T-helper 2 cell treated with Interferon-gamma antibody and Interleukin-4, amounts not matched to agents 5 μg/mL and 100 μg/mL, for 36 hours (primary cell): ENCODE data around the gene SLC17A5.
"Not testable (repeated sequence)": the region's sequence is repeated elsewhere in the genome, so short reads cannot be mapped to it uniquely, and the experiment has no call there.

Experiments used
- DNase-seq: peaks from one replicate; pipeline ENCODE4 v3.0.0; 2021; ENCODE audit warnings: low spot score
- H3K27ac Mint-ChIP-seq: one replicate; pipeline ENCODE4 v1.8.0; 2021; ENCODE audit warnings: mild to moderate bottlenecking, mixed read lengths
- H3K27me3 Mint-ChIP-seq: one replicate; pipeline ENCODE4 v1.8.0; 2021; ENCODE audit warnings: low read depth, mixed read lengths
- H3K36me3 Mint-ChIP-seq: one replicate; pipeline ENCODE4 v1.8.0; 2021; ENCODE audit warnings: low read depth, mixed read lengths
- H3K4me1 Mint-ChIP-seq: one replicate; pipeline ENCODE4 v1.8.0; 2021; ENCODE audit warnings: low read depth, mixed read lengths
- H3K4me3 Mint-ChIP-seq: one replicate; pipeline ENCODE4 v1.8.0; 2022; ENCODE audit warnings: mild to moderate bottlenecking, moderate library complexity, mixed read lengths
- H3K9me3 Mint-ChIP-seq: one replicate; pipeline ENCODE4 v1.8.0; 2021; ENCODE audit warnings: mixed read lengths

Gene SLC17A5

DNA sequence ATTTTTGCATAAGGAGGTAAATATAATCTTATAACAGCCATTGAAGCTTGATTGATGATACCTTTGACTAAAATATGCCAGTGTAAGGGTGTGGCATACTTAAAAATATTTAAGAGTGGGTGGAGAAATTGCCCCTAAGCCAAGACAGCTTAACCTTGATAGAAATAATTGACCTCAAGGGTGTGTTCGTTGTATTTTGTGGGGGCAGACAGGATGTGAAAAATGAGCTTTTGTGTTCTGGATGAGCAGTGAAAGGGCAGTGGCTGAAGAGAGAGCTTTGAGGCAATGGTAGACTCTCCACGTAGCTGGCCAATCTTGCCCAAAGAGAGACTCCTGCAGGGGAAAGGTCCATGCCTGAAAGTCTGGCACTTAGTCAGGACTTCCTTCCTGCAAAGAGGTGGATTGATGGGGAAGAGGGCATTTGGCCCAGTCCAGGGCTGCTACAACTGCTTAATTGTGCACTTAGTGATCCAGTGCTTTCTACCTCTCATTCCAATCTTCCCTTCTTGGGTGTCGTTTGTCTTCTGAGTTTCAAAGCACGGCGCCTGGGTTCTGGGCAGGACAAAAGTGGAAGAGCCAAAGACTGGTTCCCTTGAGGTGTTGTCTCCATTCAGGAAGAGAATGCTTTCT, 26.6 kb upstream of the SLC17A5 start:
- H3K27ac Mint-ChIP-seq, result no peak overlapping the region
- peaks cover 8% of the 10 kb centered on the region for H3K27me3 Mint-ChIP-seq
- no peak overlapping the region for H3K4me3 Mint-ChIP-seq
- no peaks in the 10 kb centered on the region for H3K36me3 Mint-ChIP-seq
- DNase-seq, result no peak
- peaks cover 20% of the 10 kb centered on the region for H3K9me3 Mint-ChIP-seq
- peaks cover 7% of the 10 kb centered on the region for H3K4me1 Mint-ChIP-seq

DNA sequence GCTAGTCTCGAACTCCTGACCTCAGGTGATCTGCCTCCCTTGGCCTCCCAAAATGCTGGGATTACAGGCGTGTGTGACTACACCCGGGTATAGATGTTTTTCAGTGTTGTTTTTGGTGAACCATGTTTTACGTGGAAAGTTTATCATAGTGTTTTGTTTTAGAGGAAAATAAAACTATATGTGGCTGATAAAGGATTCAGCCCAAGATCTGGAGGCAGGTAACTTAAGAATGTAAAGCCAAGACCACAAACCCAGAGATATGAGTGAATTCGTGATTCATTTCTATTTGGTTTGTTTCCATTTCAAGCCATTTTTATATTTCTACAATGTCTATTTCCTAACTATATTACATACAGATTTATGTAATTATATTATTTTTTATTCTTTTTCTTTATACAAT, 26.1 kb upstream of the SLC17A5 start:
- not testable (repeated sequence) for H3K27me3 Mint-ChIP-seq, DNase-seq, H3K4me1 Mint-ChIP-seq, H3K27ac Mint-ChIP-seq, H3K36me3 Mint-ChIP-seq, H3K4me3 Mint-ChIP-seq
- H3K9me3 Mint-ChIP-seq, result peaks cover 20% of the 10 kb centered on the region

DNA sequence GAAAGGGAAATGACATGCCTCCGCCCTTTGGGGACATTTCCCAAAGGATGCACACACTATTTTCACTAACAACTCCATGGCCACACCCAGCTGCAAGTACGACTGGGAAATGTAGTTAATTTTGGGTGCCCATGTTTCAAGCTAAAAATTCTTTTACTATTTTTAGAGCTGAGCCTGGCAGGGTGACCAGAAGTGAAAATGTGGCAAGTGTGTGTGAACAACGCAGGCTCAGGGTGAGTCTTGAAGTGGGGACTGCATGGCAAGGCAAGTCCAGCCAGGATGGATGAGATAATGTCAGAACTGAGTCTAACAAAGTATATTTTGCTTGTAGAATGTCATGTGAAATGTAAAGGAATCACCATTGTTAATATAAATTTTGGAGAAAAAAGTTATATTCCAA, 25.2 kb upstream of the SLC17A5 start:
- Mint-ChIP-seq H3K27ac (no peak overlapping the region), H3K4me1 (peaks cover 9% of the 10 kb centered on the region), H3K27me3 (peaks cover 2% of the 10 kb centered on the region), H3K36me3 (no peaks in the 10 kb centered on the region), H3K9me3 (peaks cover 15% of the 10 kb centered on the region), H3K4me3 (no peak overlapping the region)
- DNase-seq, result no peak

DNA sequence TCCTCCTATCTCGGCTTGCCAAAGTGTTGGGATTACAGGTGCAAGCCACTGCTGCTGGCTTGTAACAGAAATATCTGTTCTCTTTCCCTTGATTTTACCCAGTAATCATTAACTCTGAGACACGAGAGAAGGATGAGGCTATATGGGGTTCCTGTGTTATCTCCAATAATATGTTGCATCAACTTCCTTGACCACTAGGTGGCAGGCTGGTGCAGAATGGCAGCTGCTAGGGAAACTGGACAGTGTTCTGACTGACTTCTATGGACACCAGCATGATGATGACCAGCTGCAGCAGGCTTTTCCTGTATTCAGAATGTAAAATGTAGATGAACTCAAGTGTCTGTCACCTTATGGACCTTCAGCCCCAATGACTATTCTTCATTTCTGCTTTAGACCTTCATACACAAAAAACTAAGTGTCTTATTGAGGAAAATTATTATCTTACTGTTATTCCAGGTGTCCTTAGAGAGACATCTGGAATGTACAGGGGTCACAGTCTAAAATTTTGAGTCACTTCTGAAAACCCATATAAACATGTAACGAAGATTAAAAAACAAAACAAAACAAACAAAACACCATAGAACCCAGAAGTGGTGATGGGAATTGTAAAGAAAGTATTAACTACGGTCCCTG, 21.8 kb upstream of the SLC17A5 start:
- H3K4me3 Mint-ChIP-seq, result no peak overlapping the region
- H3K4me1 Mint-ChIP-seq, result peaks cover 9% of the 10 kb centered on the region
- H3K9me3 Mint-ChIP-seq, result no peaks in the 10 kb centered on the region
- H3K27ac Mint-ChIP-seq, result no peak overlapping the region
- no peaks in the 10 kb centered on the region for H3K36me3 Mint-ChIP-seq
- DNase-seq, result peak; percentile 59
- peaks cover 6% of the 10 kb centered on the region for H3K27me3 Mint-ChIP-seq

DNA sequence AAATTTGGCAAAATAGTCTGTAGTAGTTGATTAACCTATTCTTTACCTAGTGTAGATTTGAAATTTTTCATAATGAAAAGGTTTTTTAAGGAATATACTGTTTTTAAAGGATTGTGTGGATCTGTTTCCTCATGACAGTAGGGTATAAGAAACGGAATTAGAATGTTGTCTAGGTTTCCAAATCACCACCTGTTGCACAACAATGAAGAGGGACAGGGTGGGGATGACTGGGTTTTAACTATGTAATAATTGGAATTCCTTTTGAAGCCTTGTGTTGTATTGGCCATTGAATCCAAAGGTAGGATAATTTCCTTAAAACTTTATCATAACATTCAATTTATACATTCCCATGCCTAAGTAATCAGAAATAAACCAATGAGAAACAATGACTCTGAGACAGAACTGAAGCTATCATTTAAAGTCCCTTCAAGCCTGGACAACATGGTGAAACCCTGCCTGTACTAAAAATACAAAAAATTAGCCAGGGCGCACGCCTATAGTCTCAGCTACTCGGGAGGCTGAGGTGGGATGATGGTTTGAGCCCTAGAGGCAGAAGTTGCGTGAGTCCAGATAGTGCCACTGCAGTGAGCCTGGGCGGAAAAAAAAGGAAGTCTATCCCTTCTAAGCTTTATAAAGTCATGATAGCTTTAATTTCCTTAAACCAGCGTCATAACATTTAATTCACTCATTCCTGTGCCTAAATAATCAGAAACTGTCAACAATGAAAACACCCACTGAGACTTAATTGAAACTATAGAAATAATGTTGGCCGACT, 18.3 kb upstream of the SLC17A5 start:
- no peaks in the 10 kb centered on the region for H3K36me3 Mint-ChIP-seq
- H3K27ac Mint-ChIP-seq, result no peak overlapping the region
- peaks cover 24% of the 10 kb centered on the region for H3K4me1 Mint-ChIP-seq
- H3K9me3 Mint-ChIP-seq, result no peaks in the 10 kb centered on the region
- H3K27me3 Mint-ChIP-seq, result peaks cover 13% of the 10 kb centered on the region
- DNase-seq, result no peak
- H3K4me3 Mint-ChIP-seq, result no peak overlapping the region

DNA sequence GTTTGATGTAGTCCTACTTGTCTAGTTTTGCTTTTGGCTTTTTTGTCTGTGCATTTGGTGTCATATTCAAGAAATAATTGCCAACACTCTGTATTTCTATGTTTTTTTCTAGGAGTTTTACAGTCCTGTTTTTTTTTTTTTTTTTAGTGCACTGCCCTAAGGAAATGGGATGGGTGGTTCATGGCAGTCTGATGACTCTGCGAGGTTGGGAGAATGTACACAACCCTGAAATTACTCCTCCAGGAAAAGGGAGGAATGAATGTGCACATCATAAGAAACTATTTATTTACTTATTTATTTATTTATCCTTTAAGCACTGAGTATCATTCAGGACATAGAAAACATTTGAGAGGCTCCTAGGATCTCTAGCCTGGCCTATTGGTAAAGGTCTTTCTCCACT, 15.2 kb upstream of the SLC17A5 start:
- Mint-ChIP-seq H3K27ac (no peak overlapping the region), H3K4me1 (peaks cover 27% of the 10 kb centered on the region), H3K9me3 (no peaks in the 10 kb centered on the region), H3K4me3 (no peak overlapping the region), H3K27me3 (peaks cover 16% of the 10 kb centered on the region), H3K36me3 (no peaks in the 10 kb centered on the region)
- no peak for DNase-seq

DNA sequence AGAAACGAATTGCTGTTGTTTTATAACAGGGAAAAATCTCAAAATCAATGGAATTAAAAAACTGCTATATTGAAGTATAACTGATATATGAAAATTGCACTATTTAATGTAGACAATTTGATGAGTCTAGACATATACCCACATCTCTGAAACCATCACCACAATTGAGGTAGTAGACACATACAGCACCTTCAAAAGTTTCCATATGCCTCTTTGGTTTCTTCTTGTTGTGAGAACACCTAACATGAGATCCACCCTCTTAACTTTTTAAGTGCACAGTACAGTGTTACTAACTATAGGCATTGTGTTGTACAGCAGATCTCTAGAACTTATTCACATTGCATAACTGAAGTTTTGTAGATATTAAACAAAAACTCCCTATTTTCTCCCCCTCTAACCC, 14.0 kb upstream of the SLC17A5 start:
- Mint-ChIP-seq H3K9me3 (no peaks in the 10 kb centered on the region), H3K27me3 (peaks cover 16% of the 10 kb centered on the region), H3K4me1 (peaks cover 27% of the 10 kb centered on the region), H3K4me3 (no peak overlapping the region), H3K27ac (no peak overlapping the region), H3K36me3 (no peaks in the 10 kb centered on the region)
- DNase-seq, result no peak

DNA sequence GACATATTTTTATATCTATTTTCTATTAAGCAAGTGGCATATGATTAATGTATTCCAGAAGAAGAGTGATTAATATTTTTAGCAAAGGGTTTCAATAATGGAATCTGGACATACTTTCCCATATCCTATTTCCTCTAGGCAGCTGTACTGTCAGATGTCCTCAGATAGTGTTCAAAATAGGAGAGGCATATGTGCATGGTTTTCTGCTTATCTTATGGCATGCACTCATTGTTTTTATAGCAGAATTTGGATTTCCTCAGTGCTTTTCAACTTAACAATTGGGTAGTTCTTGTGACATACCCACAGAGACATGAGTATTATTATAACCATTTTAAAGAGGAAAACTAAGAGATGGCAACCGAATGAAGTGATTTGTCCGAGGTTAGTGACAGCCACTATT, 12.6 kb upstream of the SLC17A5 start:
- Mint-ChIP-seq H3K36me3 (no peaks in the 10 kb centered on the region), H3K27me3 (peaks cover 10% of the 10 kb centered on the region), H3K4me3 (no peak overlapping the region), H3K9me3 (no peaks in the 10 kb centered on the region), H3K27ac (no peak overlapping the region), H3K4me1 (peaks cover 27% of the 10 kb centered on the region)
- DNase-seq, result no peak

DNA sequence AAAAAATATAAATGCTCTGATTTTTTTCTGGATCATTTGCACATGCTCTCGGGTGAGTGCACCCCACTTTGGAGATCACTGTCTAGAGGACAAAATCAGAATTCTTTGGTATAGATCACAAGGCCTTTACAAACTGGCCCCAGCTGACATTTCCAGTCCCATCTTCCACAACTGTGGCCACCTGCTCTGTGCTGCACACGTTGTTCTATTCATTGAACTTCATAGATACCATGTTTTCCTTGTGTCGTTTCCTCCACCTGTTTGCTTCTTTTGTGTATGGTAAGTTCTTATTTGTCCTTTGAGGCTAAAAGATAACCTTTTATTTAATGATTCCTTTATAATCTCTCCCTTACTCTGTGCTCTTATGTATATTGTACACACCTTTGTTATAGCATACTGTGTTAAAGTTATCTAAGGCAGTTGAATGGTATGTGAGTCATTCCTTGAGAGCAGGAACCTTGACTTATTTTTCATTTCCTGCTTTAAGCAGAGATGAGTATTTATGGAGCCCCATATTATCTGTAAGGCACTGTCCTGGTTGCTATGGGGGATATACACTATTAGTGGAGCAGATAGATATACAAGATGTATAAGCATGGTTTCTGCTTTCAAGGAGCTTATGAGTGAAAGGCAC, 12.0 kb upstream of the SLC17A5 start:
- Mint-ChIP-seq H3K4me3 (no peak overlapping the region), H3K27ac (no peak overlapping the region), H3K9me3 (no peaks in the 10 kb centered on the region), H3K4me1 (peaks cover 27% of the 10 kb centered on the region), H3K27me3 (peaks cover 10% of the 10 kb centered on the region), H3K36me3 (no peaks in the 10 kb centered on the region)
- no peak for DNase-seq

DNA sequence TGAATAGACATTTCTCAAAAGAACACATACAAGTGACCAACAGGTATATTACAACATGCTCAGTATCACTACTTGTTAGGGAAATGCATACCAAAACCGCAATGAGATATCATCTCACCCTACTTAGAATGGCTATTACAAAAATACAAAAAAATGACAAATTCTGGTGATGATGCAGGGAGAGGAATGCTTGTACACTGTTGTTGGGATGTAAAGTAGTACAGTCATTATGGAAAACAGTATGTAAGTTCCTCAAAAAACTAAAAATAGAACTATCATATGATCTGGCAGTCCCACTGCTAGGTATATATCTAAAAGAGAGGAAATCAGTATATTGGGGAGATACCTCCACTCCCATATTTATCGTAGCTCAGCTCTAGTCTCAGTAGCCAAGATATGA, 10.9 kb upstream of the SLC17A5 start:
- Mint-ChIP-seq H3K4me3 (no peak overlapping the region), H3K27me3 (peaks cover 3% of the 10 kb centered on the region), H3K36me3 (no peaks in the 10 kb centered on the region), H3K9me3 (no peaks in the 10 kb centered on the region), H3K4me1 (peaks cover 25% of the 10 kb centered on the region), H3K27ac (no peak overlapping the region)
- DNase-seq, result no peak

DNA sequence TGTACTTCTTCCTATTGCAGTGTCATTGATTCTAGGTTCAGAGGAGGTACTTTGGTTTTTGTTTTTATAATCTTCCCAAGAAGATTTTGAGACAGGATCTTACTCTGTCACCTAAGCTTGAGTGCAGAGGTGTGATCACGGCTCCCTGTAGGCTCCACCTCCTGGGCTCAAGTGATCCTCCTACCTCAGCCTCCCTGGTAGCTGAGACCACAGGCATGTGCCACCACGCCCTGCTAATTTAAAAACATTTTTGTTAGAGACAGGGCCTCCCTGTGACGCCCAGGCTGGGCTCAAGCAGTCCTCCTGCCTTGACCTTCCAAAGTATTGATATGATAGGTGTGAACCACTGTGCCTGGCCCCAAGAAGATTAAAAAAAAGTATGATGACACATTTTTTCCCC, 3.4 kb upstream of the SLC17A5 start:
- Mint-ChIP-seq H3K4me3 (no peak overlapping the region), H3K9me3 (no peaks in the 10 kb centered on the region), H3K36me3 (no peaks in the 10 kb centered on the region), H3K27me3 (no peaks in the 10 kb centered on the region), H3K27ac (no peak overlapping the region), H3K4me1 (peaks cover 22% of the 10 kb centered on the region)
- DNase-seq, result no peak

DNA sequence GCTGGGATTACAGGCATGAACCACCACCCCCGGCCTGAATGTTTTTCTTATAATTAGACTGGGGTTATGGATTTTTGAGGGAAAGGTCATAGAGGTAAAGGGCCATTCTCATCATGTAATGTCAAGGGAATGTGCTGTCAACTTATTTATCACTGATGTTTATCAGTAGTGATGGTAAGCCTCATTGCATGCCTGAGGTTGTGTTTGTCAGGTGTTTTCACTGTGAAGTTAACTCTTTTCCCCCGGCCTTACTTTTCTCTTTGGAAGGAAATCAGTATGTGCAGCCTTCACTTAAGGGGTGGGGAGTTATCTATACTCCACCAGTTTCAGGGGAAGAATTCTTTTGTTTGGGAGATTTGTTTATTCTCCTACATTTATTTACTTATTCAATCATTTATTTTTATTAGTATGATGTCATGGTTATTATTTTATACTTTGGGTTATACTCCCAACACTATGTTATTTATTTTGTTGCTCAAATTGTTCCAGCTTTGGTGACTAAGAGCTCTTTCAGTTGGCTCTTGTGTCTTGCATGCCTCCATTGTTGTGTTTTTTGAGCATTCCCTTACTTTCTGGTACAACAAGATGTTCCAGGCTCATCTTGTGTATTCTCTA, 2.8 kb upstream of the SLC17A5 start:
- Mint-ChIP-seq H3K4me3 (no peak overlapping the region), H3K4me1 (peaks cover 25% of the 10 kb centered on the region), H3K27ac (no peak overlapping the region), H3K36me3 (no peaks in the 10 kb centered on the region), H3K27me3 (no peaks in the 10 kb centered on the region), H3K9me3 (no peaks in the 10 kb centered on the region)
- DNase-seq, result no peak

DNA sequence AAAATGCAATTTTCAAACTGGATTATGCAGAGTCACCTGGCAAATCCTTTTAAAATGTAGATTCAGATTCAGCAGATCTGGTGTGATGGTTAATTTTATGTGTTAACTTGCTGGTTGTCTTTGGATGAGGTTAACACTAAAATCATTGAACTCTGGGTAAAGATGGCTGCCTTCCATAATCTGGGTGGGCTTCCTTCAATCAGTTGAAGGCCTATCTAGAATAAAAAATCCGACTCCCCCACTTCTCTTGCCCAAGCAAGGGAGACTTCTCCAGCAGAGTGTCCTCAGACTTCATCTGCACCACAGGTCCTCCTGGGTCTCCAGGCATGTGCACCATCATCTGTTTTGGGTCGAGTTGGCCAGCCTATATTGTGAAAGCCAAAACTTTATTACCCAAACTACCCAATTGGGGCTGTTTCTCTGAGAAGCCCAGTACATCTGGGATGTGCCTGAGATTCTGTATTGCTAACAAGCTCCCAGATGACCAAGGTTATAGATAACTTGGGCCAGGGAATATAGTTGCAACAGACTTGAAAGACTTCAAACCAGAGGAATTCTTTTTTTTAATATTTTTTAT, 1.6 kb upstream of the SLC17A5 start:
- Mint-ChIP-seq H3K4me3 (peak overlapping the region; percentile 98), H3K4me1 (peaks cover 28% of the 10 kb centered on the region)
- no peak for DNase-seq

More for the DNA sequence above, 1.6 kb upstream of the SLC17A5 start:
- Mint-ChIP-seq H3K36me3 (peaks cover 3% of the 10 kb centered on the region), H3K27ac (peak overlapping the region; percentile 41), H3K9me3 (no peaks in the 10 kb centered on the region), H3K27me3 (no peaks in the 10 kb centered on the region)
